ENCODE measurements around the gene CTAGE1.
"Not testable (repeated sequence)": the region's sequence is repeated elsewhere in the genome, so short reads cannot be mapped to it uniquely, and the experiment has no call there.

Gene CTAGE1

GRCh38 chr18:22417496-22418188 lies at the start of gene CTAGE1:
Gene CTAGE1 (minus strand): TSS chr18:22417915. CDS start chr18:22417811, 104 bp downstream.
- no peak for DNase-seq

- no peak for DNase-seq
Measured at GRCh38 chr18:22466608-22467395, 49.1 kb upstream of the CTAGE1 start.

GRCh38 chr18:22465859-22466457 lies 48.2 kb upstream of the CTAGE1 start:
- DNase-seq = peak; percentile 46

- no peak for DNase-seq
Measured at GRCh38 chr18:22463076-22463475, 45.4 kb upstream of the CTAGE1 start.

GRCh38 chr18:22459491-22459890 lies 41.8 kb upstream of the CTAGE1 start:
- DNase-seq = no peak

- DNase-seq = no peak
Measured at GRCh38 chr18:22457524-22457923, 39.8 kb upstream of the CTAGE1 start.

GRCh38 chr18:22456547-22456946 lies 38.8 kb upstream of the CTAGE1 start:
- DNase-seq = no peak

- no peak for DNase-seq
Measured at GRCh38 chr18:22456116-22456480, 38.4 kb upstream of the CTAGE1 start.

- no peak for DNase-seq
Measured at GRCh38 chr18:22455425-22456115, 37.9 kb upstream of the CTAGE1 start.

- DNase-seq = no peak
Measured at GRCh38 chr18:22453315-22453714, 35.6 kb upstream of the CTAGE1 start.

- no peak for DNase-seq
Measured at GRCh38 chr18:22452226-22452668, 34.5 kb upstream of the CTAGE1 start.

GRCh38 chr18:22451796-22452195 lies 34.1 kb upstream of the CTAGE1 start:
- DNase-seq = no peak

GRCh38 chr18:22450766-22451165 lies 33.1 kb upstream of the CTAGE1 start:
- not testable (repeated sequence) for DNase-seq

GRCh38 chr18:22450318-22450717 lies 32.6 kb upstream of the CTAGE1 start:
- DNase-seq = not testable (repeated sequence)

GRCh38 chr18:22449753-22450152 lies 32.0 kb upstream of the CTAGE1 start:
- DNase-seq = not testable (repeated sequence)

GRCh38 chr18:22448238-22448637 lies 30.5 kb upstream of the CTAGE1 start:
- no peak for DNase-seq

GRCh38 chr18:22447792-22448191 lies 30.1 kb upstream of the CTAGE1 start:
- DNase-seq = no peak

- no peak for DNase-seq
Measured at GRCh38 chr18:22446911-22447310, 29.2 kb upstream of the CTAGE1 start.

GRCh38 chr18:22446325-22446724 lies 28.6 kb upstream of the CTAGE1 start:
- no peak for DNase-seq

GRCh38 chr18:22441638-22442037 lies 23.9 kb upstream of the CTAGE1 start:
- DNase-seq = no peak

GRCh38 chr18:22439447-22439846 lies 21.7 kb upstream of the CTAGE1 start:
- DNase-seq = no peak

GRCh38 chr18:22436136-22436535 lies 18.4 kb upstream of the CTAGE1 start:
- DNase-seq = no peak

GRCh38 chr18:22434973-22435608 lies 17.4 kb upstream of the CTAGE1 start:
- DNase-seq = no peak
